Omental fat pad (tissue), 4 donors: ENCODE data around the gene LRRC3B. TPM values are rescaled to one million over a fixed set of nuclear protein-coding genes. Genes with fewer than 3 reads are reported as not detected.
"Not testable (repeated sequence)": the region's sequence is repeated elsewhere in the genome, so short reads cannot be mapped to it uniquely, and the experiment has no call there.

ENCODE experiments used
- ATAC-seq: fragments of 150-250 bp; one replicate; pipeline ENCODE4 v1.9.1; 2016; ENCODE audit warnings: mild to moderate bottlenecking, moderate library complexity; ENCODE audit not compliant: low FRiP score
- DNase-seq: peaks from one replicate; pipeline ENCODE4 v3.0.0-alpha.2; 2019; ENCODE audit warnings: low spot score
- total RNA-seq, 4 donors: library from RNA; depleted of rRNA; stranded (reverse); fragments of >200 nt; gene quantifications; one replicate each; pipeline ENCODE4 v1.1.0, GENCODE V29; 2016
- TF ChIP-seq, protein P1 (sequence below), 3 donors: fragments of 450-650 bp; IDR thresholded peaks; one replicate each; pipeline ENCODE4 v1.5.1; 2016 to 2017; ENCODE audit warnings: antibody characterized with exemption in 3 of 3, mild to moderate bottlenecking in 3 of 3, moderate library complexity in 2 of 3

LRRC3B gene
- total RNA-seq, 4 donors from 2014 or later = 0.09 to 0.24 (median 0.16) TPM; not detected in 1

DNA sequence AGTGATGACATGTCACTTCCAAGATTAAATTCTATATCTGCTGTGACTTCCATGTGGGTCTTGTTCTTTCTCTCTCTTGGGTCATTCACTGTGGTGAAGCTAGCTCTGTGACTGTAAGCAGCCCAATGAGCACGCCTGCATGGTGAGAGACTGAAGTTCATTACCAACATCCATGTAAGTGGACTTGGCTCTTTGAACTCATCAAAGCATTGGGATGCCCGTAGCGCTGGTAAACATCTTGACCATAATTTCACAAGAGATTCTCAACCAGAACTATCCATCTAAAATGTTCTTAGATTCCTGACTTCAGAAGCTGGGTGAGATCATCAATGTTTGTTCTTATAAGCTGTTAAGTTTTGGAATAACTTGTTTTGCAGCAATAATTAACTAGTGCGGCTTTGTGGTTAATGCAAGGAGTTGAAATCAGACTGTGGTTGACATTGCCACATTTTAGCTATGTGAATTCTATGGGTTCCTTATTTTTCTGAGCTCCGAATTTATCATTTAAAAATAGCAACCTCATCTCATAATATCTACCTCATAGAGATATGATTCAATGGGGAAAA is 31.6 kb upstream of the LRRC3B start:
- TF ChIP-seq, protein P1, sequence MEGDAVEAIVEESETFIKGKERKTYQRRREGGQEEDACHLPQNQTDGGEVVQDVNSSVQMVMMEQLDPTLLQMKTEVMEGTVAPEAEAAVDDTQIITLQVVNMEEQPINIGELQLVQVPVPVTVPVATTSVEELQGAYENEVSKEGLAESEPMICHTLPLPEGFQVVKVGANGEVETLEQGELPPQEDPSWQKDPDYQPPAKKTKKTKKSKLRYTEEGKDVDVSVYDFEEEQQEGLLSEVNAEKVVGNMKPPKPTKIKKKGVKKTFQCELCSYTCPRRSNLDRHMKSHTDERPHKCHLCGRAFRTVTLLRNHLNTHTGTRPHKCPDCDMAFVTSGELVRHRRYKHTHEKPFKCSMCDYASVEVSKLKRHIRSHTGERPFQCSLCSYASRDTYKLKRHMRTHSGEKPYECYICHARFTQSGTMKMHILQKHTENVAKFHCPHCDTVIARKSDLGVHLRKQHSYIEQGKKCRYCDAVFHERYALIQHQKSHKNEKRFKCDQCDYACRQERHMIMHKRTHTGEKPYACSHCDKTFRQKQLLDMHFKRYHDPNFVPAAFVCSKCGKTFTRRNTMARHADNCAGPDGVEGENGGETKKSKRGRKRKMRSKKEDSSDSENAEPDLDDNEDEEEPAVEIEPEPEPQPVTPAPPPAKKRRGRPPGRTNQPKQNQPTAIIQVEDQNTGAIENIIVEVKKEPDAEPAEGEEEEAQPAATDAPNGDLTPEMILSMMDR (IDR thresholded peaks at IDR 0.05) = no peak
- ATAC-seq (no peak), DNase-seq (no peak)

DNA sequence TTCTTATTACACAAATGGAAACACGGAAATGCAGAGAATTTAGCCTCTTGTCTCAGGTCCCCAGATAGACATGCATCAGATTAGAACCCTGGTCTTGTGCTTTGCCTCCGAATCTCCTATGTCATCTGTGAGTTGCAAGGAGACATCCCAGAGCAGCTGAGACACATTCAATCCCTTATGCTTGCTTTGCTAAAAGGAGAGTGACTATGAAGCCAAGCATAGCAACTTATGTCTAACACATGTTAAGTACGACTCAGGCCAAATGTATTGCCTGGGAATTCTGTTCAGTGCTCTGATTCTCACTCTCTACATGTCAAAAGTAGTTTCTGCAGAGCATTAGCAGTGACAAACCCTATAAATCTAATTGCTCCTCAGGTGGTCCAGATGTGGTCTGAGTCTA is 30.6 kb upstream of the LRRC3B start:
- DNase-seq (no peak), ATAC-seq (no peak)
- TF ChIP-seq, protein P1 (IDR thresholded peaks at IDR 0.05) = no peak

DNA sequence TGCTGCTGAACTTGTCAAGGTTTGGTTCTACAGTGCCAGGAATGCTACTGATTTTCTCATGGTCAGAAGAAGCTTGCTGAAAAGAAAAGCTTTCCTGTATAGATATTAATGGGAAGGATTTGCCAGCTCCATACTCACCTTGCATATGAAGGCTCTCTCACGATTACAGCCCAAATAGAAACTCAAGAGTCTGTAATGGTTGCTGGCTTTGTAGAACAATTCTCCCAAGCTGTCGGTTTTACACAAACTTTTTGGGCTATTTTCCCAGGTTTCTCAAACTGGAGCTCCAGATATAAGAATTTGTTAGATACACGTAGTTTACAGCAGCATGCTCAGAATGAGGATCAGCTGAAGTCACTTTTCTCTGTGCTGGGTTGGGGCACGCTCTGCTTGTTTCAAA is 30.1 kb upstream of the LRRC3B start:
- ATAC-seq (no peak), DNase-seq (no peak)
- TF ChIP-seq, protein P1 (IDR thresholded peaks at IDR 0.05) = no peak

DNA sequence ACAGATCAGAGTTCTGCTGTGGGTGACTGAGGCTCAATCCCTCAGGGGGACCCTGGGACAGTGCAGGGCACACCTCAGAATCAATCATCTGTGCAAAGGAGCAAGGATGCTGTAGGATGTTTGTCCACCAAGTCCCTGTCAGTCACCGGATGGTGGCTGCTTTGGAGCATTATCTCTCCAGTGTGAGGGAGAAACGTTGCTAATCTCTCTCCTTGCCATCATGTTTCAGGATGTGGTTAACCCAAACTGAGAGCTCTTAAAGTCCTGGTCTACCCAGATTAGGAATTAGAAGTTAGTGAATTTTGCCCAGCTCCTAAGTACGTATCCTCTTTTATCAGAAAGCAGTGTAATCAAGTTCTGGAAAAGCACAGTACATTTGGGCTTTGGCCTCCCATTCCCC is 26.2 kb upstream of the LRRC3B start:
- TF ChIP-seq, protein P1 (IDR thresholded peaks at IDR 0.05) = no peak
- no peak for DNase-seq
- ATAC-seq = no peak

DNA sequence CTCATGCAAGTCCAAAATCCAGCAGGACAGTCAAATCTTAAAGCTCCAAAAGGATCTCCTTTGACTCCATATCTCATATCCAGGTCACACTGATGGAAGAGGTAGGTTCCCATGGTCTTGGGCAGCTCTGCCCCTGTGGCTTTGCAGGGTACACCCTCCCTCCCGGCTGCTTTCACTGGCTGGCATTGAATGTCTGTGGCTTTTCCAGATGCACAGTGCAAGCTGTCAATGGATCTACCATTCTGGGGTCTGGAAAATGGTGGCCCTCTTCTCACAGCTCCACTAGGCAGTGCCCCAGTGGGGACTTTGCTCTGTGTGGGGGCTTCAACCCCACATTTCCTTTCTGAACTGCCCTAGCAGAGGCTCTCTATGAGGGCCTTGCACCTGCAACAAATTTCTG is 19.3 kb upstream of the LRRC3B start:
- not testable (repeated sequence) for ATAC-seq, DNase-seq

DNA sequence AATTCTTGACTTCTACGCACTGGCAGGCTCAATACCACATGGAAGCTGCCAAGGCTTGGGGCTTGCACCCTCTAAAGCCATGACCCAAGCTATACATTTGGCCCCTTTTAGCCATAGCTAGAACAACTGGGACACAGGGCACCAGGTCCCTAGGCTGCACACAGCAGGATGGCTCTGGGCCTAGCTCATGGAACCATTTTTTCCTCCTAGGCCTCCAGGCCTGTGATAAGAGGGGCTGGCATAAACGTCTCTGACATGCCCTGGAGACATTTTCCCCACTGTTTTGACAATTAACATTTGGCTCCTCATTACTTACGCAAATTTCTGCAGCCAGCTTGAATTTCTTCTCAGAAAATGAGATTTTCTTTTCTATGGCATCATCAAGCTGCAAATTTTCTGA is 18.8 kb upstream of the LRRC3B start:
- DNase-seq, ATAC-seq: not testable (repeated sequence)

DNA sequence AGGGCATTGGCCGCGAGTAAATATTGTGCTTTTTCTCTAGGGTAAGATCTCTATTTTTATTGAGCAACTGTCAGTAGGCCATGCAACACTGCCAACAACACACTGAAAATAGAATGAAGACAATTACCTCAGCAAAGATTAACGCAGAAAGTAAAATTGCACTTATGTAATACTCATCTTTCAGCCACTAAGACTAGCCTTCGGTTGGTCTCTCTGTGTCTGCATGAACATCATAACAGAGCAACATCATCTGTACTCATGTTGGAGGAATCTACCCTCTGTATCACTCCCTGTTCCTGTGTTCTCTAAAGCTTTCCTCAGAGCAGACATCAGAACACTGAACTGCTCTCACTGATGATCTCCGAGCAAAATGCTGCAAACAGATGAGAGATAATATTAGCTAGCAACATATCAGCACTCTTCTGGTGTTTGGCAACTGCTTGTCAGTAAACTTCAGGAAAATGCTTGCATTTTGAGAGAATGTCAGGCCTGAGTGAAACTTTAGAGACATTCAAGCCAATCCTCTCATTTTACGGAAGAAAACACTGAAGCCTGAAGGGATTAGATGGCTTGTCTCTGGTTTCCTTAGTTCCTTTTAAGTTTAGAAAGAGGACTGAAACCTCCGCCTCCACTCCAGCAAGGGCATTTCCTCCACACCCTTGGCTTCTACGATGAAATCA is 8.4 kb upstream of the LRRC3B start:
- DNase-seq (no peak), ATAC-seq (no peak)
- TF ChIP-seq, protein P1 (IDR thresholded peaks at IDR 0.05) = no peak

DNA sequence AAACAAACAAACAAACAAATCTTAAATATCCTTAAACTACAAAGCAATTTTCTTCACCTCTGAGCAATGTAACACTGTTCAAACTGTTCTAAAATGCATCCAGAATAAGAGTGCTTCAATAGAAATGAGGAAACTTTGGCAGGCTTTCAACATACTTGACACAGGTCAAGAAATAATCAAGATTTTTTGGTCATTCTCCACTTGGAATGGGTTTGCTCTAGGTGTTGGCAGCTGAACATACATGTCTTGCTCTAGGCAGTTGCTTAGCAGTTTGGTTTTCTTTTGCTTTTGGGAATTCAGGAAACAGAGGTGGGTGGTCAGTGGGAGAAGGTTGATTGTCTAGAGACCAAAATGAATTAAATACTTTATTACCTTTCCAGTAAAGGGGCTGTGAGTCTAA is 1.4 kb upstream of the LRRC3B start:
- TF ChIP-seq, protein P1 (IDR thresholded peaks at IDR 0.05) = no peak
- DNase-seq (no peak), ATAC-seq (no peak)
